Keratinocyte (primary cell): ENCODE measurements around the gene CSNK2A1. TPM values are rescaled to one million over a fixed set of nuclear protein-coding genes. Genes with fewer than 3 reads are reported as not detected.

ENCODE experiments used
- DNase-seq: peaks from one replicate; pipeline ENCODE4 v3.0.0-alpha.2; 2011; ENCODE audit warnings: low read depth, missing footprints, low spot score
- FAIRE-seq: peaks from 2 replicates; lab custom pipeline; 2011; peaks lifted over from hg19 to GRCh38; lab: Jason Lieb, UNC
- H2AFZ ChIP-seq: 2 replicates; pipeline ENCODE4 v1.6.0; 2012; ENCODE audit warnings: low read length, control low read depth, inconsistent platforms; ENCODE audit not compliant: control insufficient read depth
- H3K27ac ChIP-seq: 2 replicates; pipeline ENCODE4 v1.5.1; 2011; ENCODE audit warnings: low read length; ENCODE audit not compliant: control insufficient read depth, insufficient read depth
- H3K27me3 ChIP-seq: 3 replicates; pipeline ENCODE4 v1.6.0; 2011; ENCODE audit warnings: low read length; ENCODE audit not compliant: control insufficient read depth, insufficient read depth; ENCODE audit errors: extremely low read depth
- H3K36me3 ChIP-seq, 2 experiments: 2 replicates in 1 of 2; 3 replicates in 1 of 2; pipeline ENCODE4 v1.5.1; 2011; ENCODE audit warnings: low read length in 2 of 2, mild to moderate bottlenecking in 1 of 2; ENCODE audit not compliant: control insufficient read depth in 2 of 2, insufficient read depth in 2 of 2; ENCODE audit errors: extremely low read depth in 1 of 2
- H3K4me1 ChIP-seq: 3 replicates; pipeline ENCODE4 v1.5.1; 2011; ENCODE audit warnings: low read length; ENCODE audit not compliant: control insufficient read depth, insufficient read depth; ENCODE audit errors: extremely low read depth
- H3K4me2 ChIP-seq: 3 replicates; pipeline ENCODE4 v1.6.0; 2011; ENCODE audit warnings: low read depth, low read length; ENCODE audit not compliant: control insufficient read depth, insufficient read depth; ENCODE audit errors: extremely low read depth
- H3K4me3 ChIP-seq, 3 experiments: fragments of 200-600 bp in 1 of 3; sonication (generic) in 1 of 3; 2 replicates in 2 of 3; 3 replicates in 1 of 3; pipeline ENCODE4 v1.5.1; 2011 to 2016; ENCODE audit warnings: low read length in 3 of 3, mild to moderate bottlenecking in 3 of 3, control low read depth in 2 of 3, inconsistent platforms in 1 of 3, low read depth in 1 of 3, mixed read lengths in 1 of 3, mixed run types in 1 of 3, moderate library complexity in 1 of 3; ENCODE audit not compliant: control insufficient read depth in 2 of 3, insufficient read depth in 2 of 3; ENCODE audit errors: extremely low read depth in 1 of 3
- H3K79me2 ChIP-seq: 2 replicates; pipeline ENCODE4 v1.6.0; 2012; ENCODE audit warnings: low read length; ENCODE audit not compliant: control insufficient read depth, insufficient read depth
- H3K9ac ChIP-seq: 3 replicates; pipeline ENCODE4 v1.6.0; 2011; ENCODE audit warnings: low read length; ENCODE audit not compliant: control insufficient read depth, insufficient read depth; ENCODE audit errors: extremely low read depth
- H3K9me1 ChIP-seq: 3 replicates; pipeline ENCODE4 v1.6.0; 2011; ENCODE audit warnings: low read length; ENCODE audit not compliant: control insufficient read depth, insufficient read depth; ENCODE audit errors: extremely low read depth
- H3K9me3 ChIP-seq: 2 replicates; pipeline ENCODE4 v1.5.1; 2012; ENCODE audit warnings: low read depth, low read length; ENCODE audit not compliant: control insufficient read depth
- H4K20me1 ChIP-seq: 3 replicates; pipeline ENCODE4 v1.6.0; 2011; ENCODE audit warnings: low read length; ENCODE audit not compliant: control insufficient read depth, insufficient read depth; ENCODE audit errors: extremely low read depth
- EZH2 ChIP-seq: IDR thresholded peaks from one replicate; pipeline ENCODE4 v1.6.1; 2012; ENCODE audit warnings: inconsistent platforms, mild to moderate bottlenecking, low read length, moderate library complexity
- dilution Hi-C: fragments of 300-500 bp; cut with MboI; formaldehyde crosslinking; loops from one replicate; pipeline ENCODE4 v1.7.0; 2020; ENCODE audit warnings: low sequenced_read_pairs; ENCODE audit not compliant: extremely low pct_ligation_motif_present
- polyA plus RNA-seq, 5 experiments: library from polyadenylated mRNA; depleted of rRNA in 3 of 5; stranded (reverse) in 3 of 5; stranded (forward) in 1 of 5; unstranded in 1 of 5; fragments of >200 nt; gene quantifications; 1 replicate in 1 of 5; 2 replicates in 3 of 5; 3 replicates in 1 of 5; pipeline versions ENCODE4 v1.2.1 to v1.2.3, GENCODE V29; 2011 to 2012; ENCODE audit warnings: missing spikeins in 2 of 5, low read depth in 1 of 5, low replicate concordance in 1 of 5
- TF ChIP-seq, protein P1 (sequence below), 3 experiments: IDR thresholded peaks in 1 of 3; conservative IDR thresholded peaks in 1 of 3; optimal IDR thresholded peaks in 1 of 3; 2 replicates in 2 of 3; 3 replicates in 1 of 3; pipeline versions ENCODE3 to v1.5.1; 2011; ENCODE audit warnings: low read length in 3 of 3, mild to moderate bottlenecking in 3 of 3, moderate library complexity in 2 of 3, control low read depth in 1 of 3, inconsistent platforms in 1 of 3; ENCODE audit not compliant: insufficient read depth in 2 of 3; ENCODE audit errors: extremely low read depth in 1 of 3

CSNK2A1 gene
- polyA plus RNA-seq, 1 donor (not counting 4 experiments of a cell fraction or from before 2014, with no cell fraction given): 122 TPM

GRCh38 chr20:558117-558516 lies 14.5 kb upstream of the CSNK2A1 start:
- H3K4me3 ChIP-seq: no peak overlapping the region
- no peaks in the 10 kb centered on the region for H3K4me1 ChIP-seq
- H3K79me2 ChIP-seq: no peaks in the 10 kb centered on the region
- no peak overlapping the region for H3K9ac ChIP-seq
- H2AFZ ChIP-seq: no peak overlapping the region
- no peaks in the 10 kb centered on the region for H3K9me1 ChIP-seq
- peaks cover 8% of the 10 kb centered on the region for H3K27me3 ChIP-seq
- TF ChIP-seq EZH2: no peak
- TF ChIP-seq, protein P1, sequence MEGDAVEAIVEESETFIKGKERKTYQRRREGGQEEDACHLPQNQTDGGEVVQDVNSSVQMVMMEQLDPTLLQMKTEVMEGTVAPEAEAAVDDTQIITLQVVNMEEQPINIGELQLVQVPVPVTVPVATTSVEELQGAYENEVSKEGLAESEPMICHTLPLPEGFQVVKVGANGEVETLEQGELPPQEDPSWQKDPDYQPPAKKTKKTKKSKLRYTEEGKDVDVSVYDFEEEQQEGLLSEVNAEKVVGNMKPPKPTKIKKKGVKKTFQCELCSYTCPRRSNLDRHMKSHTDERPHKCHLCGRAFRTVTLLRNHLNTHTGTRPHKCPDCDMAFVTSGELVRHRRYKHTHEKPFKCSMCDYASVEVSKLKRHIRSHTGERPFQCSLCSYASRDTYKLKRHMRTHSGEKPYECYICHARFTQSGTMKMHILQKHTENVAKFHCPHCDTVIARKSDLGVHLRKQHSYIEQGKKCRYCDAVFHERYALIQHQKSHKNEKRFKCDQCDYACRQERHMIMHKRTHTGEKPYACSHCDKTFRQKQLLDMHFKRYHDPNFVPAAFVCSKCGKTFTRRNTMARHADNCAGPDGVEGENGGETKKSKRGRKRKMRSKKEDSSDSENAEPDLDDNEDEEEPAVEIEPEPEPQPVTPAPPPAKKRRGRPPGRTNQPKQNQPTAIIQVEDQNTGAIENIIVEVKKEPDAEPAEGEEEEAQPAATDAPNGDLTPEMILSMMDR (optimal IDR thresholded peaks at IDR 0.05 in 1 of 3, IDR thresholded peaks at IDR 0.05 in 1 of 3, conservative IDR thresholded peaks at IDR 0.05 in 1 of 3; ENCODE audit: extremely low read depth in 1 of 3, insufficient read depth in 2 of 3, low read length in 3 of 3): no peak
- H3K9me3 ChIP-seq: no peaks in the 10 kb centered on the region
- no peaks in the 10 kb centered on the region for H4K20me1 ChIP-seq
- DNase-seq (no peak), FAIRE-seq (no peak)
- H3K4me2 ChIP-seq: no peak overlapping the region
- H3K27ac ChIP-seq: no peak overlapping the region
- no peaks in the 10 kb centered on the region for H3K36me3 ChIP-seq
- dilution Hi-C loops: no loop called here

GRCh38 chr20:556984-557383 lies 13.4 kb upstream of the CSNK2A1 start:
- no peaks in the 10 kb centered on the region for H3K9me3 ChIP-seq
- H3K4me3 ChIP-seq: no peak overlapping the region
- H3K4me2 ChIP-seq: no peak overlapping the region
- H2AFZ ChIP-seq: no peak overlapping the region
- H3K9me1 ChIP-seq: no peaks in the 10 kb centered on the region
- H4K20me1 ChIP-seq: no peaks in the 10 kb centered on the region
- DNase-seq (no peak), FAIRE-seq (no peak)
- no peaks in the 10 kb centered on the region for H3K36me3 ChIP-seq
- no peaks in the 10 kb centered on the region for H3K4me1 ChIP-seq
- dilution Hi-C loops: no loop called here
- no peaks in the 10 kb centered on the region for H3K79me2 ChIP-seq
- H3K9ac ChIP-seq: no peak overlapping the region
- no peak overlapping the region for H3K27ac ChIP-seq
- H3K27me3 ChIP-seq: peaks cover 8% of the 10 kb centered on the region
- no peak for TF ChIP-seq EZH2
- TF ChIP-seq, protein P1 (optimal IDR thresholded peaks at IDR 0.05 in 1 of 3, IDR thresholded peaks at IDR 0.05 in 1 of 3, conservative IDR thresholded peaks at IDR 0.05 in 1 of 3; ENCODE audit: extremely low read depth in 1 of 3, insufficient read depth in 2 of 3, low read length in 3 of 3): no peak
